Measurements from ENCODE around the gene PTPRN2. TPM values are rescaled to one million over a fixed set of nuclear protein-coding genes. Genes with fewer than 3 reads are reported as not detected.

Gene PTPRN2
- total and polyA plus RNA-seq, 3 experiments from 2014 or later: 0.33 to 1.2 (median 0.42) TPM

GRCh38 chr7:158025686-158026600, 561.7 kb downstream of the PTPRN2 start:
- no peaks in the 10 kb centered on the region for H3K4me1 ChIP-seq (ENCODE audit: insufficient read depth, low read length)
- ChIA-PET POLR2A (no interaction called here), CTCF (no interaction called here)
- H3K36me3 ChIP-seq (ENCODE audit: insufficient read depth, low read length): no peaks in the 10 kb centered on the region
- no peak for DNase-seq
- H3K9me3 ChIP-seq (ENCODE audit: low read length): no peaks in the 10 kb centered on the region
- Mint-ChIP-seq H3K36me3 (no peaks in the 10 kb centered on the region), H3K4me3 (no peak overlapping the region), H3K27ac (no peak overlapping the region), H3K9me3 (no peaks in the 10 kb centered on the region), H3K27me3 (peaks cover 5 to 8% of the 10 kb centered on the region in 2 donors), H3K4me1 (no peaks in the 10 kb centered on the region)
- H3K4me3 ChIP-seq (ENCODE audit: low read length): no peak overlapping the region
- H3K27ac ChIP-seq (ENCODE audit: low read depth, low read length): no peak overlapping the region
- no peaks in the 10 kb centered on the region for H3K27me3 ChIP-seq (ENCODE audit: insufficient read depth, low read length, poor library complexity, severe bottlenecking)

- POLR2A ChIA-PET: no interaction called here
- Mint-ChIP-seq H3K27me3 (peaks cover 5 to 7% of the 10 kb centered on the region in 2 donors), H3K27ac (no peak overlapping the region), H3K4me1 (no peaks in the 10 kb centered on the region), H3K9me3 (no peaks in the 10 kb centered on the region), H3K4me3 (no peak overlapping the region), H3K36me3 (no peaks in the 10 kb centered on the region)
- Histone ChIP-seq H3K9me3 (ENCODE audit: low read length) (no peaks in the 10 kb centered on the region), H3K4me3 (ENCODE audit: low read length) (no peak overlapping the region), H3K27ac (ENCODE audit: low read depth, low read length) (no peak overlapping the region), H3K4me1 (ENCODE audit: insufficient read depth, low read length) (no peaks in the 10 kb centered on the region), H3K36me3 (ENCODE audit: insufficient read depth, low read length) (no peaks in the 10 kb centered on the region), H3K27me3 (ENCODE audit: insufficient read depth, low read length, poor library complexity, severe bottlenecking) (no peaks in the 10 kb centered on the region)
- CTCF ChIA-PET: no interaction called here
- no peak for DNase-seq
Observed at GRCh38 chr7:158024881-158025280, 562.7 kb downstream of the PTPRN2 start.

GRCh38 chr7:158024351-158024715, 563.3 kb downstream of the PTPRN2 start:
- DNase-seq: no peak
- Mint-ChIP-seq H3K4me1 (no peaks in the 10 kb centered on the region), H3K9me3 (no peaks in the 10 kb centered on the region), H3K27me3 (peaks cover 5 to 7% of the 10 kb centered on the region in 2 donors), H3K36me3 (no peaks in the 10 kb centered on the region), H3K27ac (no peak overlapping the region), H3K4me3 (no peak overlapping the region)
- no peaks in the 10 kb centered on the region for H3K27me3 ChIP-seq (ENCODE audit: insufficient read depth, low read length, poor library complexity, severe bottlenecking)
- ChIA-PET CTCF (no interaction called here), POLR2A (no interaction called here)
- no peak overlapping the region for H3K27ac ChIP-seq (ENCODE audit: low read depth, low read length)
- no peaks in the 10 kb centered on the region for H3K36me3 ChIP-seq (ENCODE audit: insufficient read depth, low read length)
- H3K4me1 ChIP-seq (ENCODE audit: insufficient read depth, low read length): no peaks in the 10 kb centered on the region
- H3K9me3 ChIP-seq (ENCODE audit: low read length): no peaks in the 10 kb centered on the region
- no peak overlapping the region for H3K4me3 ChIP-seq (ENCODE audit: low read length)

- POLR2A ChIA-PET: no interaction called here
- H3K36me3 Mint-ChIP-seq: no peaks in the 10 kb centered on the region
Observed at GRCh38 chr7:158023681-158024350, 563.8 kb downstream of the PTPRN2 start.

GRCh38 chr7:158023157-158023556, 564.5 kb downstream of the PTPRN2 start:
- Mint-ChIP-seq H3K27ac (no peak overlapping the region), H3K27me3 (peaks cover 4 to 5% of the 10 kb centered on the region in 2 donors), H3K4me3 (no peak overlapping the region), H3K4me1 (no peaks in the 10 kb centered on the region), H3K9me3 (no peaks in the 10 kb centered on the region), H3K36me3 (no peaks in the 10 kb centered on the region)
- Histone ChIP-seq H3K27ac (ENCODE audit: low read depth, low read length) (no peak overlapping the region), H3K4me3 (ENCODE audit: low read length) (no peak overlapping the region), H3K9me3 (ENCODE audit: low read length) (no peaks in the 10 kb centered on the region), H3K4me1 (ENCODE audit: insufficient read depth, low read length) (no peaks in the 10 kb centered on the region), H3K36me3 (ENCODE audit: insufficient read depth, low read length) (no peaks in the 10 kb centered on the region), H3K27me3 (ENCODE audit: insufficient read depth, low read length, poor library complexity, severe bottlenecking) (no peaks in the 10 kb centered on the region)
- ChIA-PET CTCF (no interaction called here), POLR2A (no interaction called here)
- no peak for DNase-seq

More at GRCh38 chr7:158023681-158024350, 563.8 kb downstream of the PTPRN2 start:
- Histone ChIP-seq H3K36me3 (ENCODE audit: insufficient read depth, low read length) (no peaks in the 10 kb centered on the region), H3K9me3 (ENCODE audit: low read length) (no peaks in the 10 kb centered on the region), H3K4me1 (ENCODE audit: insufficient read depth, low read length) (no peaks in the 10 kb centered on the region), H3K4me3 (ENCODE audit: low read length) (no peak overlapping the region), H3K27ac (ENCODE audit: low read depth, low read length) (no peak overlapping the region), H3K27me3 (ENCODE audit: insufficient read depth, low read length, poor library complexity, severe bottlenecking) (no peaks in the 10 kb centered on the region)
- DNase-seq: no peak
- peaks cover 5 to 7% of the 10 kb centered on the region in 2 donors for H3K27me3 Mint-ChIP-seq
- CTCF ChIA-PET: no interaction called here
- no peaks in the 10 kb centered on the region for H3K9me3 Mint-ChIP-seq
- H3K4me3 Mint-ChIP-seq: no peak overlapping the region
- H3K27ac Mint-ChIP-seq: no peak overlapping the region
- no peaks in the 10 kb centered on the region for H3K4me1 Mint-ChIP-seq

- H3K4me1 ChIP-seq (ENCODE audit: insufficient read depth, low read length): no peaks in the 10 kb centered on the region
- H3K9me3 Mint-ChIP-seq: no peaks in the 10 kb centered on the region
- H3K4me1 Mint-ChIP-seq: no peaks in the 10 kb centered on the region
- H3K36me3 ChIP-seq (ENCODE audit: insufficient read depth, low read length): no peaks in the 10 kb centered on the region
- POLR2A ChIA-PET: no interaction called here
- H3K27ac ChIP-seq (ENCODE audit: low read depth, low read length): no peak overlapping the region
- no peak for DNase-seq
- H3K4me3 Mint-ChIP-seq: no peak overlapping the region
- no peaks in the 10 kb centered on the region for H3K36me3 Mint-ChIP-seq
- CTCF ChIA-PET: no interaction called here
- no peaks in the 10 kb centered on the region for H3K27me3 ChIP-seq (ENCODE audit: insufficient read depth, low read length, poor library complexity, severe bottlenecking)
- H3K4me3 ChIP-seq (ENCODE audit: low read length): no peak overlapping the region
- no peak overlapping the region for H3K27ac Mint-ChIP-seq
- H3K27me3 Mint-ChIP-seq: peaks cover 1 to 2% of the 10 kb centered on the region in 2 donors
- H3K9me3 ChIP-seq (ENCODE audit: low read length): no peaks in the 10 kb centered on the region
Observed at GRCh38 chr7:158022601-158023000, 565.0 kb downstream of the PTPRN2 start.

- Mint-ChIP-seq H3K4me1 (no peaks in the 10 kb centered on the region), H3K36me3 (no peaks in the 10 kb centered on the region), H3K27me3 (no peaks in the 10 kb centered on the region), H3K9me3 (no peaks in the 10 kb centered on the region), H3K27ac (no peak overlapping the region), H3K4me3 (no peak overlapping the region)
- Histone ChIP-seq H3K4me1 (ENCODE audit: insufficient read depth, low read length) (no peaks in the 10 kb centered on the region), H3K9me3 (ENCODE audit: low read length) (no peaks in the 10 kb centered on the region), H3K27ac (ENCODE audit: low read depth, low read length) (no peak overlapping the region), H3K27me3 (ENCODE audit: insufficient read depth, low read length, poor library complexity, severe bottlenecking) (no peaks in the 10 kb centered on the region), H3K36me3 (ENCODE audit: insufficient read depth, low read length) (no peaks in the 10 kb centered on the region), H3K4me3 (ENCODE audit: low read length) (no peak overlapping the region)
- ChIA-PET CTCF (no interaction called here), POLR2A (no interaction called here)
- DNase-seq: no peak
Observed at GRCh38 chr7:158021836-158022235, 565.8 kb downstream of the PTPRN2 start.

- Histone ChIP-seq H3K4me3 (ENCODE audit: low read length) (no peak overlapping the region), H3K9me3 (ENCODE audit: low read length) (no peaks in the 10 kb centered on the region), H3K36me3 (ENCODE audit: insufficient read depth, low read length) (no peaks in the 10 kb centered on the region), H3K4me1 (ENCODE audit: insufficient read depth, low read length) (no peaks in the 10 kb centered on the region), H3K27me3 (ENCODE audit: insufficient read depth, low read length, poor library complexity, severe bottlenecking) (no peaks in the 10 kb centered on the region), H3K27ac (ENCODE audit: low read depth, low read length) (no peak overlapping the region)
- H3K4me1 Mint-ChIP-seq: no peaks in the 10 kb centered on the region
- no peaks in the 10 kb centered on the region for H3K9me3 Mint-ChIP-seq
- H3K4me3 Mint-ChIP-seq: no peak overlapping the region
- no peak for DNase-seq
- H3K27ac Mint-ChIP-seq: no peak overlapping the region
- H3K36me3 Mint-ChIP-seq: no peaks in the 10 kb centered on the region
- ChIA-PET CTCF (no interaction called here), POLR2A (no interaction called here)
- peaks cover 0 to 6% of the 10 kb centered on the region in 2 donors for H3K27me3 Mint-ChIP-seq
Observed at GRCh38 chr7:158020706-158021095, 566.9 kb downstream of the PTPRN2 start.

All from CD8-positive, alpha-beta memory T cell (primary cell).